ENCODE measurements around the gene TRIL. TPM values are rescaled to one million over a fixed set of nuclear protein-coding genes. Genes with fewer than 3 reads are reported as not detected.

The TRIL gene
- total RNA-seq, 4 donors from 2014 or later = 1.4 to 6.5 (median 2.1) TPM

GRCh38 chr7:28937619-28938018 is 20.5 kb downstream of the TRIL start:
- DNase-seq = no peak
- Histone ChIP-seq H3K36me3 (no peaks in the 10 kb centered on the region), H3K27ac (no peak overlapping the region), H3K9me3 (no peaks in the 10 kb centered on the region), H3K4me3 (no peak overlapping the region), H3K4me1 (peaks cover 0 to 19% (median 8%) of the 10 kb centered on the region in 3 donors), H3K27me3 (no peaks in the 10 kb centered on the region)
- no peak for TF ChIP-seq POLR2A (IDR thresholded peaks at IDR 0.05)
- TF ChIP-seq CTCF (IDR thresholded peaks at IDR 0.05) = no peak
- intact Hi-C loops (cut with DNase I) = no loop called here
- WGBS, 2 donors = 58 to 80% methylated on average over 7 of the region's 7 CpGs

- Histone ChIP-seq H3K4me3 (no peak overlapping the region), H3K27ac (no peak overlapping the region), H3K36me3 (no peaks in the 10 kb centered on the region), H3K27me3 (no peaks in the 10 kb centered on the region), H3K9me3 (no peaks in the 10 kb centered on the region), H3K4me1 (peaks cover 0 to 19% (median 8%) of the 10 kb centered on the region in 3 donors)
- intact Hi-C loops (cut with DNase I) = no loop called here
- no peak for TF ChIP-seq POLR2A (IDR thresholded peaks at IDR 0.05)
- no peak for TF ChIP-seq CTCF (IDR thresholded peaks at IDR 0.05)
- WGBS, 2 donors = 70 to 75% methylated on average over 6 of the region's 6 CpGs
- no peak for DNase-seq
Measured at GRCh38 chr7:28937103-28937502, 21.0 kb downstream of the TRIL start.

GRCh38 chr7:28933846-28934320 is 24.2 kb downstream of the TRIL start:
- H3K4me3 ChIP-seq = no peak overlapping the region
- no peaks in the 10 kb centered on the region for H3K27me3 ChIP-seq
- WGBS, 2 donors = 34 to 60% methylated on average over 2 of the region's 2 CpGs
- TF ChIP-seq CTCF (IDR thresholded peaks at IDR 0.05) (no peak), POLR2A (IDR thresholded peaks at IDR 0.05) (no peak)
- no peak for DNase-seq
- intact Hi-C loops (cut with DNase I) = no loop called here
- peaks cover 0 to 13% (median 8%) of the 10 kb centered on the region in 3 donors for H3K4me1 ChIP-seq
- no peaks in the 10 kb centered on the region for H3K9me3 ChIP-seq
- no peak overlapping the region for H3K27ac ChIP-seq
- H3K36me3 ChIP-seq = no peaks in the 10 kb centered on the region

GRCh38 chr7:28931565-28931964 is 26.6 kb downstream of the TRIL start:
- H3K4me3 ChIP-seq = no peak overlapping the region
- no peaks in the 10 kb centered on the region for H3K27me3 ChIP-seq
- intact Hi-C loops (cut with DNase I) = no loop called here
- H3K36me3 ChIP-seq = no peaks in the 10 kb centered on the region
- TF ChIP-seq CTCF (IDR thresholded peaks at IDR 0.05) (no peak), POLR2A (IDR thresholded peaks at IDR 0.05) (no peak)
- no peaks in the 10 kb centered on the region for H3K9me3 ChIP-seq
- H3K27ac ChIP-seq = no peak overlapping the region
- H3K4me1 ChIP-seq = peaks cover 1 to 22% (median 10%) of the 10 kb centered on the region in 3 donors
- no peak for DNase-seq
- WGBS, 2 donors = 79 to 84% methylated on average over 3 of the region's 3 CpGs

- Histone ChIP-seq H3K27ac (peak overlapping the region in 3 of 4 donors; percentile 35 to 63 (median 57)), H3K27me3 (peaks cover 0 to 6% (median 0%) of the 10 kb centered on the region in 4 donors)
Measured at GRCh38 chr7:28926871-28927597, 31.1 kb downstream of the TRIL start.

More at GRCh38 chr7:28926871-28927597, 31.1 kb downstream of the TRIL start:
- peak; percentile 78 to 88 (median 85) for TF ChIP-seq CTCF (IDR thresholded peaks at IDR 0.05)
- no peak for TF ChIP-seq POLR2A (IDR thresholded peaks at IDR 0.05)
- Histone ChIP-seq H3K4me3 (peak overlapping the region; percentile 24 to 66 (median 50)), H3K36me3 (no peaks in the 10 kb centered on the region), H3K9me3 (no peaks in the 10 kb centered on the region), H3K4me1 (peaks cover 3 to 21% (median 12%) of the 10 kb centered on the region in 3 donors)
- DNase-seq = peak; percentile 14
- intact Hi-C loops (cut with DNase I) = loop anchor here (5.0 kb wide), 1 partner anchor 180 kb away; no protein-coding TSS in a partner anchor
- WGBS, 2 donors = 2 to 5% methylated on average over 19 to 22 of the region's 22 CpGs

Measured in esophagus squamous epithelium (tissue), 5 donors.